ENCODE measurements around the gene ENOX1. TPM values are rescaled to one million over a fixed set of nuclear protein-coding genes. Genes with fewer than 3 reads are reported as not detected.

Gene ENOX1
- total and polyA plus RNA-seq, 2 of the 13 experiments (the other 11 are each of a cell fraction or from before 2014, with no cell fraction given) = not detected

- Histone ChIP-seq H3K79me2 (ENCODE audit: insufficient read depth, low read length) (no peaks in the 10 kb centered on the region), H3K36me3 (replicated peaks in 1 of 2; ENCODE audit: control insufficient read depth in 1 of 2, insufficient read depth in 2 of 2, low read length in 2 of 2) (no peaks in the 10 kb centered on the region), H2AFZ (ENCODE audit: low read length) (no peak overlapping the region), H3K4me2 (ENCODE audit: low read depth, low read length) (no peak overlapping the region), H3K9me3 (ENCODE audit: low read length) (no peaks in the 10 kb centered on the region), H3K27me3 (ENCODE audit: control insufficient read depth in 1 of 2, insufficient read depth in 2 of 2, low read length in 2 of 2) (no peaks in the 10 kb centered on the region; a peak in 1 of 5 replicates), H3K4me1 (ENCODE audit: insufficient read depth, low read length) (no peaks in the 10 kb centered on the region), H3K4me3 (replicated peaks in 1 of 3; ENCODE audit: insufficient read depth in 1 of 3, low read depth in 2 of 3, low read length in 3 of 3) (no peak overlapping the region), H3K9ac (ENCODE audit: insufficient read depth, low read depth, low read length) (no peak overlapping the region), H4K20me1 (ENCODE audit: insufficient read depth, low read length) (no peaks in the 10 kb centered on the region), H3K27ac (ENCODE audit: extremely low read length, insufficient read depth, low read length) (no peak overlapping the region)
- POLR2A ChIA-PET = no interaction called here
- in situ Hi-C loops (cut with HindIII; ENCODE audit: extremely low pct_ligation_motif_present, low pct_unique_long_range_greater_than_20kb) (no loop called here), intact Hi-C loops (cut with micrococcal nuclease; ENCODE audit: unreplicated experiment) (no loop called here)
- FAIRE-seq = no peak
- WGBS (ENCODE audit: low lambda C conversion rate) = 45% methylated on average over 1 of the region's 1 CpG
- BruUV-seq (replicated peaks) = no TSS peak
- CTCF ChIA-PET (ENCODE audit: low intra/inter-chr PET ratio, low total read pairs) = no interaction called here
- ATAC-seq = no peak
- no peak for DNase-seq (ENCODE audit: low spot score)
- TF ChIP-seq ZKSCAN5 (CRISPR knock-in tag; IDR thresholded peaks at IDR 0.05) = no peak
- TF ChIP-seq SAFB2 (CRISPR knock-in tag; IDR thresholded peaks at IDR 0.05; ENCODE audit: borderline replicate concordance, low read depth) = no peak
- no peak for TF ChIP-seq ZNF251 (CRISPR knock-in tag; IDR thresholded peaks at IDR 0.05)
- TF ChIP-seq ZNF780A (CRISPR knock-in tag; IDR thresholded peaks at IDR 0.05) = no peak
- TF ChIP-seq ZNF841 (CRISPR knock-in tag; IDR thresholded peaks at IDR 0.05; ENCODE audit: borderline replicate concordance) = no peak
- no peak for TF ChIP-seq HNRNPLL (IDR thresholded peaks at IDR 0.05; ENCODE audit: low read depth, low read length, poor library complexity, severe bottlenecking)
- TF ChIP-seq PTBP1 (IDR thresholded peaks at IDR 0.05; ENCODE audit: low read depth, low read length, poor library complexity, severe bottlenecking) = no peak
- TF ChIP-seq, protein P1, sequence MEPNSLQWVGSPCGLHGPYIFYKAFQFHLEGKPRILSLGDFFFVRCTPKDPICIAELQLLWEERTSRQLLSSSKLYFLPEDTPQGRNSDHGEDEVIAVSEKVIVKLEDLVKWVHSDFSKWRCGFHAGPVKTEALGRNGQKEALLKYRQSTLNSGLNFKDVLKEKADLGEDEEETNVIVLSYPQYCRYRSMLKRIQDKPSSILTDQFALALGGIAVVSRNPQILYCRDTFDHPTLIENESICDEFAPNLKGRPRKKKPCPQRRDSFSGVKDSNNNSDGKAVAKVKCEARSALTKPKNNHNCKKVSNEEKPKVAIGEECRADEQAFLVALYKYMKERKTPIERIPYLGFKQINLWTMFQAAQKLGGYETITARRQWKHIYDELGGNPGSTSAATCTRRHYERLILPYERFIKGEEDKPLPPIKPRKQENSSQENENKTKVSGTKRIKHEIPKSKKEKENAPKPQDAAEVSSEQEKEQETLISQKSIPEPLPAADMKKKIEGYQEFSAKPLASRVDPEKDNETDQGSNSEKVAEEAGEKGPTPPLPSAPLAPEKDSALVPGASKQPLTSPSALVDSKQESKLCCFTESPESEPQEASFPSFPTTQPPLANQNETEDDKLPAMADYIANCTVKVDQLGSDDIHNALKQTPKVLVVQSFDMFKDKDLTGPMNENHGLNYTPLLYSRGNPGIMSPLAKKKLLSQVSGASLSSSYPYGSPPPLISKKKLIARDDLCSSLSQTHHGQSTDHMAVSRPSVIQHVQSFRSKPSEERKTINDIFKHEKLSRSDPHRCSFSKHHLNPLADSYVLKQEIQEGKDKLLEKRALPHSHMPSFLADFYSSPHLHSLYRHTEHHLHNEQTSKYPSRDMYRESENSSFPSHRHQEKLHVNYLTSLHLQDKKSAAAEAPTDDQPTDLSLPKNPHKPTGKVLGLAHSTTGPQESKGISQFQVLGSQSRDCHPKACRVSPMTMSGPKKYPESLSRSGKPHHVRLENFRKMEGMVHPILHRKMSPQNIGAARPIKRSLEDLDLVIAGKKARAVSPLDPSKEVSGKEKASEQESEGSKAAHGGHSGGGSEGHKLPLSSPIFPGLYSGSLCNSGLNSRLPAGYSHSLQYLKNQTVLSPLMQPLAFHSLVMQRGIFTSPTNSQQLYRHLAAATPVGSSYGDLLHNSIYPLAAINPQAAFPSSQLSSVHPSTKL (CRISPR knock-in tag; IDR thresholded peaks at IDR 0.05) = no peak
- no peak for TF ChIP-seq ZBTB21 (CRISPR knock-in tag; IDR thresholded peaks at IDR 0.05)
- TF ChIP-seq ZSCAN30 (CRISPR knock-in tag; IDR thresholded peaks at IDR 0.05) = no peak
- no peak for TF ChIP-seq ZNF333 (CRISPR knock-in tag; IDR thresholded peaks at IDR 0.05; ENCODE audit: borderline replicate concordance)
- TF ChIP-seq U2AF1 (optimal IDR thresholded peaks at IDR 0.05; ENCODE audit: low read depth, low read length) = no peak
- no peak for TF ChIP-seq ELF1 (CRISPR knock-in tag; IDR thresholded peaks at IDR 0.05)
- TF ChIP-seq AKNA (CRISPR knock-in tag; IDR thresholded peaks at IDR 0.05; ENCODE audit: borderline replicate concordance) = no peak
- TF ChIP-seq, protein P2, sequence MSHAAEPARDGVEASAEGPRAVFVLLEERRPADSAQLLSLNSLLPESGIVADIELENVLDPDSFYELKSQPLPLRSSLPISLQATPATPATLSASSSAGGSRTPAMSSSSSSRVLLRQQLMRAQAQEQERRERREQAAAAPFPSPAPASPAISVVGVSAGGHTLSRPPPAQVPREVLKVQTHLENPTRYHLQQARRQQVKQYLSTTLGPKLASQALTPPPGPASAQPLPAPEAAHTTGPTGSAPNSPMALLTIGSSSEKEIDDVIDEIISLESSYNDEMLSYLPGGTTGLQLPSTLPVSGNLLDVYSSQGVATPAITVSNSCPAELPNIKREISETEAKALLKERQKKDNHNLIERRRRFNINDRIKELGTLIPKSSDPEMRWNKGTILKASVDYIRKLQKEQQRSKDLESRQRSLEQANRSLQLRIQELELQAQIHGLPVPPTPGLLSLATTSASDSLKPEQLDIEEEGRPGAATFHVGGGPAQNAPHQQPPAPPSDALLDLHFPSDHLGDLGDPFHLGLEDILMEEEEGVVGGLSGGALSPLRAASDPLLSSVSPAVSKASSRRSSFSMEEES (CRISPR knock-in tag; IDR thresholded peaks at IDR 0.05) = no peak
Observed at GRCh38 chr13:43694146-43694664, 92.6 kb downstream of the ENOX1 start.

Measured in HepG2 (cell line).